IMR-90 (cell line): ENCODE measurements around the gene FRMD4B. TPM values are rescaled to one million over a fixed set of nuclear protein-coding genes. Genes with fewer than 3 reads are reported as not detected.

Experiments
- ATAC-seq: fragments of 200-7000 bp; cut with Tn5 transposase; 2 replicates; pipeline ENCODE4 v1.9.1; 2020; ENCODE audit warnings: low read depth, mild to moderate bottlenecking, moderate library complexity
- BruUV-seq: library from RNA; stranded (reverse); fragments of 400-500 nt; replicated peaks from 2 replicates; lab custom pipeline; 2021; lab: Mats Ljungman, UMichigan
- CTCF ChIA-PET: fragments of 300-600 bp; formaldehyde crosslinking; extraction: SDS; loops from one replicate; lab custom pipeline; 2021; ENCODE audit warnings: antibody characterized with exemption; lab: Yijun Ruan, JAX
- POLR2A ChIA-PET: fragments of 300-600 bp; sonication (Branson Sonifier 250); formaldehyde crosslinking; loops from one replicate; lab custom pipeline; 2022; ENCODE audit warnings: antibody characterized with exemption; ENCODE audit not compliant: unreplicated experiment; lab: Charles Lee
- DNase-seq: peaks from one replicate; pipeline ENCODE4 v3.0.0; 2013
- H2AFZ ChIP-seq: replicated peaks from 2 replicates; pipeline ENCODE3; 2013; ENCODE audit warnings: low read length, mild to moderate bottlenecking; ENCODE audit not compliant: poor library complexity
- H2AK5ac ChIP-seq: 2 replicates; pipeline ENCODE4 v1.6.1; 2013; ENCODE audit warnings: low read depth, low read length, inconsistent platforms
- H2AK9ac ChIP-seq: replicated peaks from 2 replicates; pipeline ENCODE3; 2013; ENCODE audit warnings: mild to moderate bottlenecking, low read depth, low read length, moderate library complexity; ENCODE audit not compliant: poor library complexity
- H2BK120ac ChIP-seq: 2 replicates; pipeline ENCODE4 v1.6.1; 2013; ENCODE audit warnings: low read depth, low read length, inconsistent platforms
- H2BK15ac ChIP-seq: 3 replicates; pipeline ENCODE4 v1.6.1; 2013; ENCODE audit warnings: low read depth, low read length, inconsistent platforms
- H2BK20ac ChIP-seq: 2 replicates; pipeline ENCODE4 v1.6.1; 2013; ENCODE audit warnings: low read depth, mild to moderate bottlenecking, inconsistent platforms, low read length, moderate library complexity
- H2BK5ac ChIP-seq: 2 replicates; pipeline ENCODE4 v1.6.1; 2013; ENCODE audit warnings: mild to moderate bottlenecking, low read depth, low read length, inconsistent platforms; ENCODE audit not compliant: poor library complexity, severe bottlenecking
- H3K14ac ChIP-seq: replicated peaks from 2 replicates; pipeline ENCODE4 v1.6.1; 2013; ENCODE audit warnings: low read depth, low read length, inconsistent platforms
- H3K18ac ChIP-seq: 2 replicates; pipeline ENCODE4 v1.6.1; 2013; ENCODE audit warnings: low read depth, low read length, control low read depth
- H3K23ac ChIP-seq: 2 replicates; pipeline ENCODE4 v1.6.1; 2013; ENCODE audit warnings: low read depth, low read length, inconsistent platforms
- H3K27ac ChIP-seq: 2 replicates; pipeline ENCODE4 v1.5.1; 2013; ENCODE audit warnings: mild to moderate bottlenecking, control low read depth, low read length; ENCODE audit not compliant: insufficient read depth
- H3K27me3 ChIP-seq: 2 replicates; pipeline ENCODE4 v1.6.1; 2013; ENCODE audit warnings: low read length; ENCODE audit not compliant: control insufficient read depth, insufficient read depth
- H3K36me3 ChIP-seq: 2 replicates; pipeline ENCODE4 v1.6.1; 2013; ENCODE audit warnings: low read length, mixed read lengths; ENCODE audit not compliant: control insufficient read depth, insufficient read depth
- H3K4ac ChIP-seq: 2 replicates; pipeline ENCODE4 v1.6.1; 2013; ENCODE audit warnings: low read depth, low read length, inconsistent platforms
- H3K4me1 ChIP-seq: 2 replicates; pipeline ENCODE4 v1.6.1; 2013; ENCODE audit warnings: low read length, mixed read lengths; ENCODE audit not compliant: control insufficient read depth, insufficient read depth
- H3K4me2 ChIP-seq: 2 replicates; pipeline ENCODE4 v1.6.1; 2013; ENCODE audit warnings: low read depth, mild to moderate bottlenecking, control low read depth, low read length, moderate library complexity
- H3K4me3 ChIP-seq: 2 replicates; pipeline ENCODE4 v1.5.1; 2013; ENCODE audit warnings: low read depth, mild to moderate bottlenecking, control low read depth, low read length, moderate library complexity; ENCODE audit not compliant: insufficient read depth
- H3K56ac ChIP-seq: 2 replicates; pipeline ENCODE4 v1.6.1; 2013; ENCODE audit warnings: low read length, inconsistent platforms; ENCODE audit not compliant: insufficient read depth; ENCODE audit errors: extremely low read depth
- H3K79me1 ChIP-seq, 2 experiments: 2 replicates each; pipeline ENCODE4 v1.6.1; 2013; ENCODE audit warnings: low read length in 2 of 2, inconsistent platforms in 1 of 2, low read depth in 1 of 2
- H3K9ac ChIP-seq: 2 replicates; pipeline ENCODE4 v1.6.1; 2013; ENCODE audit warnings: low read depth, low read length, control low read depth
- H3K9me1 ChIP-seq: 2 replicates; pipeline ENCODE4 v1.6.1; 2013; ENCODE audit warnings: low read length, inconsistent platforms; ENCODE audit not compliant: insufficient read depth
- H3K9me3 ChIP-seq: 2 replicates; pipeline ENCODE4 v1.6.1; 2013; ENCODE audit warnings: low read length; ENCODE audit not compliant: control insufficient read depth, insufficient read depth
- H4K20me1 ChIP-seq: 2 replicates; pipeline ENCODE4 v1.6.1; 2013; ENCODE audit warnings: low read length, inconsistent platforms; ENCODE audit not compliant: insufficient read depth
- H4K5ac ChIP-seq: 2 replicates; pipeline ENCODE4 v1.6.1; 2013; ENCODE audit warnings: mild to moderate bottlenecking, low read depth, low read length, control low read depth
- H4K8ac ChIP-seq, 2 experiments: 2 replicates each; pipeline ENCODE4 v1.6.1; 2013; ENCODE audit warnings: low read depth in 2 of 2, low read length in 2 of 2, control low read depth in 1 of 2, inconsistent platforms in 1 of 2
- H4K91ac ChIP-seq: 2 replicates; pipeline ENCODE4 v1.6.1; 2013; ENCODE audit warnings: low read depth, low read length, inconsistent platforms; ENCODE audit not compliant: insufficient read depth
- BHLHE40 ChIP-seq: fragments of 150-350 bp; IDR thresholded peaks from 2 replicates; pipeline ENCODE4 v1.6.1; 2016; ENCODE audit warnings: mild to moderate bottlenecking, low read depth, low read length
- CEBPB ChIP-seq: IDR thresholded peaks from 2 replicates; pipeline ENCODE4 v1.6.1; 2012; ENCODE audit warnings: low read depth, low read length, improper control_type of control experiment
- CHD1 ChIP-seq: IDR thresholded peaks from 2 replicates; pipeline ENCODE4 v1.6.1; 2012; ENCODE audit warnings: low read depth, low read length, improper control_type of control experiment
- FOS ChIP-seq: fragments of 150-350 bp; IDR thresholded peaks from 2 replicates; pipeline ENCODE4 v1.6.1; 2016; ENCODE audit warnings: low read depth, low read length
- MAFK ChIP-seq: IDR thresholded peaks from 2 replicates; pipeline ENCODE4 v1.6.1; 2012; ENCODE audit warnings: low read depth, low read length, improper control_type of control experiment
- MAZ ChIP-seq: IDR thresholded peaks from 2 replicates; pipeline ENCODE4 v1.6.1; 2012; ENCODE audit warnings: low read depth, mild to moderate bottlenecking, low read length, improper control_type of control experiment, moderate library complexity, borderline replicate concordance
- MXI1 ChIP-seq: IDR thresholded peaks from 2 replicates; pipeline ENCODE4 v1.6.1; 2012; ENCODE audit warnings: low read depth, mild to moderate bottlenecking, low read length, moderate library complexity, borderline replicate concordance
- NFE2L2 ChIP-seq: fragments of 150-350 bp; IDR thresholded peaks from 2 replicates; pipeline ENCODE4 v1.6.1; 2016; ENCODE audit warnings: low read depth, mild to moderate bottlenecking, low read length
- POLR2A ChIP-seq: IDR thresholded peaks from 2 replicates; pipeline ENCODE4 v1.6.1; 2012; ENCODE audit warnings: mild to moderate bottlenecking, low read depth, low read length
- RAD21 ChIP-seq: IDR thresholded peaks from 2 replicates; pipeline ENCODE4 v1.6.1; 2012; ENCODE audit warnings: low read length, improper control_type of control experiment
- RCOR1 ChIP-seq: IDR thresholded peaks from 2 replicates; pipeline ENCODE4 v1.6.1; 2012; ENCODE audit warnings: mild to moderate bottlenecking, low read length, improper control_type of control experiment; ENCODE audit not compliant: insufficient replicate concordance
- RFX5 ChIP-seq: IDR thresholded peaks from 2 replicates; pipeline ENCODE4 v1.8.0; 2012; ENCODE audit warnings: low read depth, mild to moderate bottlenecking, low read length, moderate library complexity
- SMC3 ChIP-seq: fragments of 150-350 bp; IDR thresholded peaks from 2 replicates; pipeline ENCODE4 v1.6.1; 2016; ENCODE audit warnings: low read depth, mild to moderate bottlenecking, antibody characterized with exemption, low read length, moderate library complexity
- WGBS, 2 experiments: methylation state at CpG; one replicate each; pipeline versions ENCODE4 v1.1.5 to v1.1.7; 2013; ENCODE audit warnings: missing lambda C conversion rate in 2 of 2; ENCODE audit not compliant: insufficient read length in 1 of 2; ENCODE audit errors: extremely low coverage in 2 of 2; 5-methylcytosine and 5-hydroxymethylcytosine counted together
- dilution Hi-C: fragments of 300-500 bp; cut with HindIII; formaldehyde crosslinking; loops from one replicate; pipeline ENCODE4 v1.14.3; 2018; ENCODE audit warnings: low sequenced_read_pairs; ENCODE audit not compliant: unreplicated experiment
- in situ Hi-C: fragments of 300-500 bp; cut with MboI; formaldehyde crosslinking; loops from 3 replicates; pipeline ENCODE4 v1.14.3; 2019; ENCODE audit warnings: low sequenced_read_pairs, inconsistent platforms, mixed read lengths
- intact Hi-C: fragments of 100-400 bp; cut with micrococcal nuclease; formaldehyde crosslinking; loops from 2 replicates; pipeline ENCODE4 v1.10.0; 2022
- polyA plus RNA-seq, 3 experiments: library from polyadenylated mRNA; depleted of rRNA; stranded (reverse); fragments of >200 nt; gene quantifications; 2 replicates each; pipeline ENCODE4 v1.2.3, GENCODE V29; 2012; ENCODE audit warnings: low replicate concordance in 1 of 3
- total RNA-seq: library from RNA; depleted of rRNA; stranded (reverse); fragments of >200 nt; gene quantifications from 2 replicates; pipeline ENCODE4 v1.2.3, GENCODE V29; 2012
- TF ChIP-seq, protein P1 (sequence below): fragments of 150-350 bp; IDR thresholded peaks from 2 replicates; pipeline ENCODE4 v1.6.1; 2017; ENCODE audit warnings: mild to moderate bottlenecking, antibody characterized with exemption, low read length, low read depth
- TF ChIP-seq, protein P2 (sequence below): fragments of 150-350 bp; IDR thresholded peaks from 2 replicates; pipeline ENCODE4 v1.6.1; 2016; ENCODE audit warnings: low read depth, mild to moderate bottlenecking, low read length, moderate library complexity, borderline replicate concordance
- TF ChIP-seq, protein P3 (sequence below): conservative IDR thresholded peaks from 2 replicates; pipeline ENCODE4 v1.5.1; 2012; ENCODE audit warnings: mild to moderate bottlenecking, low read depth, low read length, improper control_type of control experiment

FRMD4B gene
- total and polyA plus RNA-seq, 2 of the 4 experiments (the other 2 are of a cell fraction) = 0.14 to 0.36 TPM

DNA sequence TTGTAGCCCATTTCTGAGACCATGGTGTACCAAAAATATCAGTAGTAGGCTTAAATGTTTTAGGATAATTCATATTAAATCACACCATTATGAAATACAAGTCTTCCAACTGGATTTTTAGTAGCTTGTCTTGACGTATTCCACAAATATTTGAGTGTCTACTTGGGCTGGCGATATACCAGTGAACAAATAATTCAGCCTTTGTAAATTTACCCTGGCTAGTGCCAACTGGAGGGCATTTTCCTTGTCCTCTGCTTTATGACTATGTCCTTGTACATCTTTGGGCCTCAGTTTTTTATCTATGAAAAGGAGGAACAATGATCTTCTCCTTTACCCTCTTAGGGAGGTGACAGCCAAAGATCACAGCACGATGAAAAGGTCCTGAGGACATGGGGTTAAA, 114.8 kb downstream of the FRMD4B start:
- DNase-seq (no peak), ATAC-seq (no peak)
- Histone ChIP-seq H3K56ac (no peak overlapping the region), H4K91ac (no peak overlapping the region), H2AK5ac (no peak overlapping the region), H3K9me3 (no peaks in the 10 kb centered on the region), H2BK120ac (no peak overlapping the region), H4K20me1 (no peaks in the 10 kb centered on the region), H3K4me2 (no peak overlapping the region), H3K14ac (no peak overlapping the region), H2AFZ (no peak overlapping the region), H3K4me3 (no peak overlapping the region), H3K79me1 (no peaks in the 10 kb centered on the region), H3K4ac (no peak overlapping the region), H3K9ac (no peak overlapping the region), H3K27ac (no peak overlapping the region), H3K9me1 (no peaks in the 10 kb centered on the region), H2BK15ac (no peak overlapping the region), H3K27me3 (peaks cover 2% of the 10 kb centered on the region; the same call in 1 of the 2 replicates), H3K23ac (no peak overlapping the region), H3K4me1 (no peaks in the 10 kb centered on the region), H3K18ac (no peak overlapping the region), H2BK5ac (no peak overlapping the region), H3K36me3 (no peaks in the 10 kb centered on the region), H2BK20ac (no peak overlapping the region), H2AK9ac (no peak overlapping the region), H4K5ac (no peak overlapping the region), H4K8ac (no peak overlapping the region)
- no CpG with 5 or more reads among the region's 3 CpGs for WGBS, 2 experiments
- BruUV-seq = no TSS peak
- ChIA-PET CTCF (no interaction called here), POLR2A (no interaction called here)
- intact Hi-C loops = no loop called here
- in situ Hi-C loops = no loop called here
- dilution Hi-C loops = no loop called here
- TF ChIP-seq BHLHE40 = no peak
- no peak for TF ChIP-seq NFE2L2
- no peak for TF ChIP-seq RCOR1
- TF ChIP-seq POLR2A = no peak
- TF ChIP-seq CEBPB = no peak
- no peak for TF ChIP-seq MAFK
- TF ChIP-seq MXI1 = no peak
- TF ChIP-seq MAZ = no peak
- no peak for TF ChIP-seq RAD21
- TF ChIP-seq, protein P1, sequence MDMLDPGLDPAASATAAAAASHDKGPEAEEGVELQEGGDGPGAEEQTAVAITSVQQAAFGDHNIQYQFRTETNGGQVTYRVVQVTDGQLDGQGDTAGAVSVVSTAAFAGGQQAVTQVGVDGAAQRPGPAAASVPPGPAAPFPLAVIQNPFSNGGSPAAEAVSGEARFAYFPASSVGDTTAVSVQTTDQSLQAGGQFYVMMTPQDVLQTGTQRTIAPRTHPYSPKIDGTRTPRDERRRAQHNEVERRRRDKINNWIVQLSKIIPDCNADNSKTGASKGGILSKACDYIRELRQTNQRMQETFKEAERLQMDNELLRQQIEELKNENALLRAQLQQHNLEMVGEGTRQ = no peak
- TF ChIP-seq RFX5 = no peak
- TF ChIP-seq, protein P2, sequence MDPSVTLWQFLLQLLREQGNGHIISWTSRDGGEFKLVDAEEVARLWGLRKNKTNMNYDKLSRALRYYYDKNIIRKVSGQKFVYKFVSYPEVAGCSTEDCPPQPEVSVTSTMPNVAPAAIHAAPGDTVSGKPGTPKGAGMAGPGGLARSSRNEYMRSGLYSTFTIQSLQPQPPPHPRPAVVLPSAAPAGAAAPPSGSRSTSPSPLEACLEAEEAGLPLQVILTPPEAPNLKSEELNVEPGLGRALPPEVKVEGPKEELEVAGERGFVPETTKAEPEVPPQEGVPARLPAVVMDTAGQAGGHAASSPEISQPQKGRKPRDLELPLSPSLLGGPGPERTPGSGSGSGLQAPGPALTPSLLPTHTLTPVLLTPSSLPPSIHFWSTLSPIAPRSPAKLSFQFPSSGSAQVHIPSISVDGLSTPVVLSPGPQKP = no peak
- TF ChIP-seq, protein P3, sequence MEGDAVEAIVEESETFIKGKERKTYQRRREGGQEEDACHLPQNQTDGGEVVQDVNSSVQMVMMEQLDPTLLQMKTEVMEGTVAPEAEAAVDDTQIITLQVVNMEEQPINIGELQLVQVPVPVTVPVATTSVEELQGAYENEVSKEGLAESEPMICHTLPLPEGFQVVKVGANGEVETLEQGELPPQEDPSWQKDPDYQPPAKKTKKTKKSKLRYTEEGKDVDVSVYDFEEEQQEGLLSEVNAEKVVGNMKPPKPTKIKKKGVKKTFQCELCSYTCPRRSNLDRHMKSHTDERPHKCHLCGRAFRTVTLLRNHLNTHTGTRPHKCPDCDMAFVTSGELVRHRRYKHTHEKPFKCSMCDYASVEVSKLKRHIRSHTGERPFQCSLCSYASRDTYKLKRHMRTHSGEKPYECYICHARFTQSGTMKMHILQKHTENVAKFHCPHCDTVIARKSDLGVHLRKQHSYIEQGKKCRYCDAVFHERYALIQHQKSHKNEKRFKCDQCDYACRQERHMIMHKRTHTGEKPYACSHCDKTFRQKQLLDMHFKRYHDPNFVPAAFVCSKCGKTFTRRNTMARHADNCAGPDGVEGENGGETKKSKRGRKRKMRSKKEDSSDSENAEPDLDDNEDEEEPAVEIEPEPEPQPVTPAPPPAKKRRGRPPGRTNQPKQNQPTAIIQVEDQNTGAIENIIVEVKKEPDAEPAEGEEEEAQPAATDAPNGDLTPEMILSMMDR = no peak
- TF ChIP-seq CHD1 = no peak
- no peak for TF ChIP-seq FOS
- TF ChIP-seq SMC3 = no peak
